Left lung (tissue), 14 donors: Measurements from ENCODE around the gene IRGC. TPM values are rescaled to one million over a fixed set of nuclear protein-coding genes. Genes with fewer than 3 reads are reported as not detected.

Source experiments
- ATAC-seq: fragments of 200-7000 bp; cut with Tn5 transposase; one replicate; pipeline ENCODE4 v1.9.1; 2020; ENCODE audit warnings: moderate library complexity
- DNase-seq, 4 donors: peaks; one replicate each; pipeline ENCODE4 v3.0.0-alpha.2; 2013 to 2020
- H3K27ac ChIP-seq, 2 donors: fragments of 200-600 bp; sonication (generic) in 1 of 2; one replicate each; pipeline versions ENCODE4 v1.5.0 to v1.8.0; 2020 to 2021
- H3K27me3 ChIP-seq, 2 donors: fragments of 200-600 bp; sonication (generic) in 1 of 2; one replicate each; pipeline versions ENCODE4 v1.5.0 to v1.8.0; 2020 to 2021
- H3K36me3 ChIP-seq, 2 donors: fragments of 200-600 bp; sonication (generic) in 1 of 2; one replicate each; pipeline versions ENCODE4 v1.5.0 to v1.8.0; 2020 to 2021
- H3K4me1 ChIP-seq, 2 donors: fragments of 200-600 bp; one replicate each; pipeline ENCODE4 v1.8.0; 2021
- H3K4me3 ChIP-seq, 2 donors: fragments of 200-600 bp; sonication (generic) in 1 of 2; one replicate each; pipeline versions ENCODE4 v1.5.0 to v1.8.0; 2020 to 2021; ENCODE audit warnings: mild to moderate bottlenecking in 1 of 2
- H3K9me3 ChIP-seq, 2 donors: fragments of 200-600 bp; sonication (generic) in 1 of 2; one replicate each; pipeline versions ENCODE4 v1.5.0 to v1.8.0; 2020 to 2021
- intact Hi-C, 2 donors: fragments of 100-400 bp; cut with DNase I; formaldehyde crosslinking; loops; one replicate each; pipeline versions ENCODE4 v1.11.2 to v1.14.2; 2022
- long read RNA-seq, 12 donors: library from polyadenylated mRNA in 2 of 12; unstranded in 2 of 12; transcript quantifications; one replicate each; pipeline ENCODE4 v2.0.0 and lab custom pipeline, GENCODE V29; 2019 to 2026
- polyA plus RNA-seq, 6 donors: library from polyadenylated mRNA; unstranded; fragments of 120-200 nt; gene quantifications; one replicate each; pipeline ENCODE4 v1.2.1, GENCODE V29; 2013; ENCODE audit not compliant: insufficient read length in 6 of 6
- total RNA-seq, 2 donors: library from RNA; stranded (reverse); fragmentation: NEBNext Ultra II Directional; extraction: Animal tissue kit (Norgen Biotek cat#: 25700); gene quantifications; one replicate each; pipeline ENCODE4 v1.2.1, GENCODE V29; 2021
- TF ChIP-seq, protein P1 (sequence below), 2 donors: fragments of 200-600 bp; sonication (generic) in 1 of 2; IDR thresholded peaks; one replicate each; pipeline versions ENCODE4 v1.5.0 to v1.8.0; 2021; ENCODE audit warnings: antibody characterized with exemption in 2 of 2
- donor health status: DM: no; HTN: yes; CAD: no.
- donor health status: DM: no; HTN: no; CAD: no.

IRGC gene, protein sequence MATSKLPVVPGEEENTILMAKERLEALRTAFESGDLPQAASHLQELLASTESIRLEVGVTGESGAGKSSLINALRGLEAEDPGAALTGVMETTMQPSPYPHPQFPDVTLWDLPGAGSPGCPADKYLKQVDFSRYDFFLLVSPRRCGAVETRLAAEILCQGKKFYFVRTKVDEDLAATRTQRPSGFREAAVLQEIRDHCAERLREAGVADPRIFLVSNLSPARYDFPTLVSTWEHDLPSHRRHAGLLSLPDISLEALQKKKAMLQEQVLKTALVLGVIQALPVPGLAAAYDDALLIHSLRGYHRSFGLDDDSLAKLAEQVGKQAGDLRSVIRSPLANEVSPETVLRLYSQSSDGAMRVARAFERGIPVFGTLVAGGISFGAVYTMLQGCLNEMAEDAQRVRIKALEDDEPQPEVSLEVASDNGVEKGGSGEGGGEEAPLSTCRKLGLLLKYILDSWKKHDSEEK
- not detected for total RNA-seq
- not detected for polyA plus RNA-seq
- long read RNA-seq, donor 1 = 0 reads
- long read RNA-seq, donor 2 = 0 reads
- long read RNA-seq, donor 3 = 0 reads
- long read RNA-seq, donor 4 = 0 reads
- long read RNA-seq, donor 5 = 0 reads
- long read RNA-seq, donor 6 = 0 reads
- long read RNA-seq, donor 7 = 0 reads
- long read RNA-seq, donor 8 = 0 reads
- long read RNA-seq, donor 9 = 0 reads
- long read RNA-seq, donor 10 = 0 reads
- long read RNA-seq, donor 11 = 0 reads
- long read RNA-seq, donor 12 = 0 reads

DNA sequence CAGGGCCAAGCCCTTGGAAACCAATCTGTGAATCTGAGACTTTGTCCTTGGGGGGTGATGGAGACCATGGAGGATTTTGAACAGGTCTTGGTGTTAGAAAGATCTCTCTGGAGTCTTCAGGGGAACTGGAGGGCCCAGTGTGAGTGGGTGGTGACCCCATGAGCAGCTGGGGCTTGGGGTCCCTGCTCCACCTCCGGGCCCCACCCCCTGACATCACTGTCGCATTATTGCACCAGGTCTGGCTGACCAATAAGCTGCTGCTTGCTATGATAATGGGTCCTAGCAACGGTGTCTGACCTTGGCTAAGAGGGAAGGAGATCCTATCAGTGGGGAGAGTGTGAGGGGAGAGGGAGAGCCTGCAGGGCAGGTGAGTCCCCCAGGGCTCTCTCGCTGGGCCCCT lies at the start of gene IRGC:
TSS of gene IRGC (plus strand) at position 301 of the 400 bp plus-strand sequence. CDS start 2,483 bp downstream, outside the sequence.
- DNase-seq (no peak), ATAC-seq (no peak)
- TF ChIP-seq, protein P1, sequence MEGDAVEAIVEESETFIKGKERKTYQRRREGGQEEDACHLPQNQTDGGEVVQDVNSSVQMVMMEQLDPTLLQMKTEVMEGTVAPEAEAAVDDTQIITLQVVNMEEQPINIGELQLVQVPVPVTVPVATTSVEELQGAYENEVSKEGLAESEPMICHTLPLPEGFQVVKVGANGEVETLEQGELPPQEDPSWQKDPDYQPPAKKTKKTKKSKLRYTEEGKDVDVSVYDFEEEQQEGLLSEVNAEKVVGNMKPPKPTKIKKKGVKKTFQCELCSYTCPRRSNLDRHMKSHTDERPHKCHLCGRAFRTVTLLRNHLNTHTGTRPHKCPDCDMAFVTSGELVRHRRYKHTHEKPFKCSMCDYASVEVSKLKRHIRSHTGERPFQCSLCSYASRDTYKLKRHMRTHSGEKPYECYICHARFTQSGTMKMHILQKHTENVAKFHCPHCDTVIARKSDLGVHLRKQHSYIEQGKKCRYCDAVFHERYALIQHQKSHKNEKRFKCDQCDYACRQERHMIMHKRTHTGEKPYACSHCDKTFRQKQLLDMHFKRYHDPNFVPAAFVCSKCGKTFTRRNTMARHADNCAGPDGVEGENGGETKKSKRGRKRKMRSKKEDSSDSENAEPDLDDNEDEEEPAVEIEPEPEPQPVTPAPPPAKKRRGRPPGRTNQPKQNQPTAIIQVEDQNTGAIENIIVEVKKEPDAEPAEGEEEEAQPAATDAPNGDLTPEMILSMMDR (IDR thresholded peaks at IDR 0.05) = no peak
- intact Hi-C loops = no loop called here
- H3K9me3 ChIP-seq = no peaks in the 10 kb centered on the region
- H3K4me3 ChIP-seq = no peak within 1 kb of the TSS
- peaks cover 0 to 7% of the 10 kb centered on the region in 2 donors for H3K27me3 ChIP-seq
- H3K27ac ChIP-seq = no peak within 1 kb of the TSS
- H3K36me3 ChIP-seq = no peaks in the 10 kb centered on the region
- no peaks in the 10 kb centered on the region for H3K4me1 ChIP-seq

DNA sequence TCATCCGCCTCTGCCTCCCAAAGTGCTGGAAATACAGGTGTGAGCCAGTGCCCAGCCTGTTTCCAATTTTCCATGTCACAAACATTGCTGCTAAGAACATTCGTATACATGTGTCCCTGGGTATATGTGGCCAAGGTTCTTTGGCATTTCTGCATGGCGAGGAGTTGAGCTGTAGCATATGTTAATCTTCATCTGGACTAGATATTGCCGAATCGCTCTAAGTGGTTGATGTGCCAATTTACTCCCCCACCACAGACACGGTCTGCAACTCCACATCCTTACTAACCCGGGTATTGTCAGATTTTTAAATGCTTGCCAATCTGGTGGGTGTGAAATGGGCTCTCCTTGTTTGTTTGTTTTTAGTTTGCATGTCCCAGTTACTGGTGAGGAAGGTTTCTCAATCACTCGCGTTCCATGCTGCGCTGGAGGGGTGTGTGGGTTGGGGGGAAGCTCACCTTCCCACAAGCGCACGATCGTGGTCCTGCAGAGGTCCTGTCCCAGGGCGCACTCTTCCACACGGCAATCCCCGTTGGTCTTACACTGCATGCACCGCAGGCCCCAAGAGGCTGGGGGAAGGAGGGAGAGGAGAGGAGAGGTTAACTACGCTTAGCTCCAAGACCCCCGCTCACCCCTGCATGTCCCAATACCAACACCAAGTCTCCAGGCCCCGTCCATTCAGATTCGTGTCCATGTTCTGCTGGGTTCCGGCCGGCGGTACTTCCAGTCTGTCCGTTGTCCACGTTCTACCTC lies 48.6 kb upstream of the IRGC start:
- Histone ChIP-seq H3K27ac (peak overlapping the region in 1 of 2 donors; percentile 94), H3K4me1 (peaks cover 8 to 66% of the 10 kb centered on the region in 2 donors), H3K9me3 (no peaks in the 10 kb centered on the region), H3K27me3 (no peaks in the 10 kb centered on the region), H3K4me3 (peak overlapping the region; percentile 22 to 78), H3K36me3 (peaks cover 0 to 54% of the 10 kb centered on the region in 2 donors)
- TF ChIP-seq, protein P1 (IDR thresholded peaks at IDR 0.05) = no peak
- intact Hi-C loops = no loop called here
- ATAC-seq = no peak
- DNase-seq = peak in 2 of 4 donors; percentile 52 to 78

DNA sequence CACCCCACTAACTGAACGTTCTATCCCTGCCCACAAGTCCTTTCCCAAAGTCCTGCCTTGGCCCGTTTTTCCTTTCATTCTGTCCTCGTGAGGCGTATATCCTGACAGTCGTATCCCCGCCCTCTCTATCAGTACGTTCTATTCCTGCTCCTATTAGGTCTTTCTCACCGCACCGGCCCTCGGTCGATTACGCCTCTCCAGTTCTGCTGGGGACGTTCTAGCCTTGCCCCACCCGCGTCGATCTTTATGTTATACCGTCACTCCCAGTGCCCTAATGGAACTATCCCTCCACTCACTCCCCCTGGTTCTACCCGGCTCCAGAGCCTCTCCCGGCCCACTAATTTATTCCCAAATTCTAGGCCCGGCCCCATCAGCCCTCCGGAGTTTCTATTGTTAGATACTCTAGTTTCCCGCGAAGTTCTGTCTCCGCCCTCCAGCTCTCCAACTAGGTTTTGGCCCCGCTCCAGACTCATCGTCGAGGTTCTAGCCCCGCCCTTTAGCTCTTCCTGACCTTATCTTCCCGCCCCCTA lies 47.9 kb upstream of the IRGC start:
- H3K27ac ChIP-seq = peak overlapping the region; percentile 48 to 94
- H3K27me3 ChIP-seq = no peaks in the 10 kb centered on the region
- peaks cover 0 to 47% of the 10 kb centered on the region in 2 donors for H3K36me3 ChIP-seq
- H3K4me1 ChIP-seq = peaks cover 8 to 72% of the 10 kb centered on the region in 2 donors
- DNase-seq = peak in 3 of 4 donors; percentile 27 to 80 (median 43)
- H3K9me3 ChIP-seq = no peaks in the 10 kb centered on the region
- ATAC-seq = no peak
- intact Hi-C loops = no loop called here
- H3K4me3 ChIP-seq = peak overlapping the region; percentile 22 to 78
- TF ChIP-seq, protein P1 (IDR thresholded peaks at IDR 0.05) = no peak

DNA sequence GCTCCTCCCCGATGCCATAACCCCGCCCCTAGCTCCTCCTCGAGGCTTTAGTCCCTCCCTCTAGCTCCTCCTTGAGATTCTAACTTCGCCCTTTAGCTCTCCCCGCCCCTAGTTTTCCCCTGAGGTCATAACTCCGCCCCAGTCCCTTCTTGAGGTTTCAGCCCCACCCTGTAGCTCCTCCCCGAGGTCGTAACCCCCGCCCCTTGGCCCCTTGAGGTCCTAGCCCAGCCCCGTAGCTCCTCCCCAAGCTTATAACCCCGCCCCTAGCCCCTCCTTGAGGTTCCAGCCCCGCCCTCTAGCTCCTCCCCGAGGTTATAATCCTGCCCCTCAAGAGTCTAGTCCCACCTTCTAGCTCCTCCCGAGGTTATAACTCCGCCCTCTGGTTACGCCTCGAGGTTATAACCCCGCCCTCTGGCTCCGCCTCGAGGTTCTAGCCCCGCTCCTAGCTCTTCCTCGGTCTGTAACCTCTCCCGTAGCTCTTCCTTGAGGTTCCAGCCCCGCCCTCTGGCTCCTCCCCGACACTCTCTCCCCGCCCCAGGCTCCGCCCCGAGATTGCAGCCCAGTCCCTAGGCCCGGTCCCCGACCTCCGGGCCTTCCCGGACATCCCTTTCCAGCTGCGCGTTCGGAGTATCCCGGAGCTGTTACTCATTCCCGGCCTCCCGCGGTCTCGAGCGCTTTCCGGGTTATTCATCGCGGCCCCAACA lies 47.3 kb upstream of the IRGC start:
- Histone ChIP-seq H3K9me3 (no peaks in the 10 kb centered on the region), H3K27ac (peak overlapping the region; percentile 94 to 95), H3K4me3 (peak overlapping the region; percentile 52 to 78), H3K4me1 (peaks cover 8 to 74% of the 10 kb centered on the region in 2 donors), H3K36me3 (peaks cover 0 to 42% of the 10 kb centered on the region in 2 donors), H3K27me3 (no peaks in the 10 kb centered on the region)
- DNase-seq (peak; percentile 92 to 99 (median 98)), ATAC-seq (peak; percentile 88)
- intact Hi-C loops = no loop called here
- TF ChIP-seq, protein P1 (IDR thresholded peaks at IDR 0.05) = no peak
